ENCODE data around the gene LMO7. TPM values are rescaled to one million over a fixed set of nuclear protein-coding genes. Genes with fewer than 3 reads are reported as not detected.

Gene LMO7
- total and polyA plus RNA-seq, 2 of the 4 experiments (the other 2 are of a cell fraction): 266 to 367 TPM

GRCh38 chr13:75787249-75787928 is 151.3 kb downstream of the LMO7 start:
- intact Hi-C loops (cut with micrococcal nuclease): no loop called here
- no peak overlapping the region for H2AK9ac ChIP-seq (replicated peaks; ENCODE audit: low read depth, low read length, poor library complexity)
- POLR2A ChIA-PET (ENCODE audit: unreplicated experiment): interaction anchor here (0.6 kb wide), 1 partner anchor 169 kb away, joined by 4 read pairs; no protein-coding TSS in a partner anchor
- no peak overlapping the region for H4K91ac ChIP-seq (ENCODE audit: insufficient read depth, low read depth, low read length)
- peak overlapping the region; percentile 12; the same call in 1 of the 3 replicates for H2BK15ac ChIP-seq (ENCODE audit: low read depth, low read length)
- peaks cover 3% of the 10 kb centered on the region; the same call in 1 of the 2 replicates for H3K9me3 ChIP-seq (ENCODE audit: control insufficient read depth, insufficient read depth, low read length)
- peak overlapping the region; percentile 16; the same call in 1 of the 2 replicates for H2BK120ac ChIP-seq (ENCODE audit: low read depth, low read length)
- H2BK20ac ChIP-seq (ENCODE audit: low read depth, low read length): peak overlapping the region; percentile 51; the same call in 1 of the 2 replicates
- H3K9me1 ChIP-seq (ENCODE audit: insufficient read depth, low read length): peaks cover 25% of the 10 kb centered on the region
- H3K79me1 ChIP-seq (ENCODE audit: low read depth in 1 of 2, low read length in 2 of 2): peaks cover 33 to 69% of the 10 kb centered on the region in 2 experiments
- peak overlapping the region in 1 of 2 experiments; percentile 49; a peak in 2 of 4 replicates for H4K8ac ChIP-seq (ENCODE audit: low read depth in 2 of 2, low read length in 2 of 2)
- peak overlapping the region; percentile 69; the same call in 1 of the 2 replicates for H3K27ac ChIP-seq (ENCODE audit: insufficient read depth, low read length)
- peaks cover 23% of the 10 kb centered on the region for H3K4me1 ChIP-seq (ENCODE audit: control insufficient read depth, insufficient read depth, low read length)
- peak overlapping the region; percentile 84 for H2BK5ac ChIP-seq (ENCODE audit: low read depth, low read length, poor library complexity, severe bottlenecking)
- H3K23ac ChIP-seq (ENCODE audit: low read depth, low read length): 0 out of 2 replicates have a peak overlapping the region, but pooled peaks have one; percentile 10
- CTCF ChIA-PET: interaction anchor here (1.3 kb wide), 1 partner anchor 92 kb away, joined by 3 read pairs; no protein-coding TSS in a partner anchor
- H3K27me3 ChIP-seq (ENCODE audit: control insufficient read depth, insufficient read depth, low read length): no peaks in the 10 kb centered on the region
- H2AFZ ChIP-seq (replicated peaks; ENCODE audit: low read length, poor library complexity): no peak overlapping the region
- DNase-seq: peak; percentile 79
- no peak overlapping the region for H2AK5ac ChIP-seq (ENCODE audit: low read depth, low read length)
- in situ Hi-C loops (cut with MboI; ENCODE audit: low sequenced_read_pairs): no loop called here
- no peak overlapping the region for H3K56ac ChIP-seq (ENCODE audit: extremely low read depth, insufficient read depth, low read length)
- no peaks in the 10 kb centered on the region for H3K36me3 ChIP-seq (ENCODE audit: control insufficient read depth, insufficient read depth, low read length)
- H4K20me1 ChIP-seq (ENCODE audit: insufficient read depth, low read length): peaks cover 67% of the 10 kb centered on the region; the same call in 1 of the 2 replicates
- dilution Hi-C loops (cut with HindIII; ENCODE audit: low sequenced_read_pairs, unreplicated experiment): no loop called here
- H3K4me3 ChIP-seq (ENCODE audit: insufficient read depth, low read depth, low read length): no peak overlapping the region
- peak overlapping the region; percentile 77 for H4K5ac ChIP-seq (ENCODE audit: low read depth, low read length)
- peak overlapping the region; percentile 63; the same call in 1 of the 2 replicates for H3K4me2 ChIP-seq (ENCODE audit: low read depth, low read length)
- H3K18ac ChIP-seq (ENCODE audit: low read depth, low read length): peak overlapping the region; percentile 89; the same call in 1 of the 2 replicates
- peak; percentile 8; the same call in 1 of the 2 replicates for ATAC-seq (ENCODE audit: low read depth)
- no peak overlapping the region for H3K9ac ChIP-seq (ENCODE audit: low read depth, low read length)
- H3K14ac ChIP-seq (replicated peaks; ENCODE audit: low read depth, low read length): peak overlapping the region; percentile 43; the same call in 1 of the 2 replicates
- WGBS, 2 experiments (ENCODE audit: extremely low coverage in 2 of 2, insufficient read length in 1 of 2): no CpG with 5 or more reads among the region's 7 CpGs
- H3K4ac ChIP-seq (ENCODE audit: low read depth, low read length): peak overlapping the region; percentile 71; the same call in 1 of the 2 replicates
- no TSS peak for BruUV-seq (replicated peaks)
- TF ChIP-seq CTCF (conservative IDR thresholded peaks at IDR 0.05; ENCODE audit: low read depth, low read length): no peak
- TF ChIP-seq MAZ (IDR thresholded peaks at IDR 0.05; ENCODE audit: borderline replicate concordance, low read depth, low read length): no peak
- no peak for TF ChIP-seq USF2 (IDR thresholded peaks at IDR 0.05; ENCODE audit: low read depth, low read length)
- TF ChIP-seq SMC3 (IDR thresholded peaks at IDR 0.05; ENCODE audit: low read depth, low read length): no peak
- no peak for TF ChIP-seq RAD21 (IDR thresholded peaks at IDR 0.05; ENCODE audit: low read length)
- TF ChIP-seq POLR2A (IDR thresholded peaks at IDR 0.05; ENCODE audit: low read depth, low read length): no peak
- TF ChIP-seq RCOR1 (IDR thresholded peaks at IDR 0.05; ENCODE audit: insufficient replicate concordance, low read length): no peak
- no peak for TF ChIP-seq CHD1 (IDR thresholded peaks at IDR 0.05; ENCODE audit: low read depth, low read length)
- TF ChIP-seq NFE2L2 (IDR thresholded peaks at IDR 0.05; ENCODE audit: low read depth, low read length): no peak
- no peak for TF ChIP-seq ELK1 (IDR thresholded peaks at IDR 0.05; ENCODE audit: borderline replicate concordance, low read depth, low read length)
- no peak for TF ChIP-seq RFX5 (IDR thresholded peaks at IDR 0.05; ENCODE audit: low read depth, low read length)
- TF ChIP-seq BHLHE40 (IDR thresholded peaks at IDR 0.05; ENCODE audit: low read depth, low read length): peak; percentile 19; the same call in 1 of the 2 replicates
- peak; percentile 49; the same call in 1 of the 2 replicates for TF ChIP-seq FOS (IDR thresholded peaks at IDR 0.05; ENCODE audit: low read depth, low read length)
